ENCODE measurements around the gene GARIN5B.
A peak's percentile ranks its signal among the peaks of the same experiment; 100 is the strongest.
"Not testable (repeated sequence)": the region's sequence is repeated elsewhere in the genome, so short reads cannot be mapped to it uniquely, and the experiment has no call there.

Gene GARIN5B

DNA sequence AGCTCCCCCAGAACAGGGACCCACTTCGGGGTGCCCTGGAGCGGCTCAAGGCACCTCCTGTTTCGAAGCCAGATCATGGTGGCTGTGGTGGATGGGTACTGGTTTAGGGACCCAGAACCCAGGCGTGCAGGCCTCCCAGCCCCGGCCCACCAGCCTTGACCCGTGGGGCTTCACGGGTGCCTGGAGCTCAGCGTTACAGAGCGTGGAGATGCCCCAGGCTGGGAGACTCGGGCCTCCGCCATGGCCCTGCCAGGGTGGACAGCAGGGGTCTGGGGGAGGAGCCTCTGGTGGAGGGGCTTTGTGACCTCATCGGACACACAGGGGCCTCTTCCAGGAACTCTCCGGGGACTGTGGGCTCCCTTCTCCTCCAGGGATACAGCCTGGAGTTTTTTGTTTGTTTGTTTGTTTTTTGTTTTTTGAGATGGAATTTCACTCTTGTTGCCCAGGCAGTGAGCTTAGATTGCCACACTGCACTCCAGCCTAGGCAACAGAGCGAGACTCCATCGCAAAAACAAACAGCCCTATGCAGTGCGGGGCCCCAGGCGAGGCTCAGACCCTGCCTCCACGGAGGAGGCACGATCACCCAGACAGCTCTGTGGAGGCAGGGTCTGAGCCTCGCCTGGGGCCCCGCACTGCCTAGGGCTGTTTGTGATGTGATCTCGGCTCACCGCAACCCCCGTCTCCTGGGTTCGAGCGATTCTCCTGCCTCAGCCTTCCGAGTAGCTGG lies at the start of gene GARIN5B:
Gene GARIN5B, minus strand, starts transcription at position 271 of the 727 bp plus-strand sequence. Its CDS starts 194 bp downstream, at position 77.
- no peak for DNase-seq

- DNase-seq = no peak
These were observed 47.1 kb upstream of the GARIN5B start for GRCh38 chr19:55410168-55410567.

- DNase-seq = not testable (repeated sequence)
These were observed 46.1 kb upstream of the GARIN5B start for GRCh38 chr19:55409179-55409578.

DNA sequence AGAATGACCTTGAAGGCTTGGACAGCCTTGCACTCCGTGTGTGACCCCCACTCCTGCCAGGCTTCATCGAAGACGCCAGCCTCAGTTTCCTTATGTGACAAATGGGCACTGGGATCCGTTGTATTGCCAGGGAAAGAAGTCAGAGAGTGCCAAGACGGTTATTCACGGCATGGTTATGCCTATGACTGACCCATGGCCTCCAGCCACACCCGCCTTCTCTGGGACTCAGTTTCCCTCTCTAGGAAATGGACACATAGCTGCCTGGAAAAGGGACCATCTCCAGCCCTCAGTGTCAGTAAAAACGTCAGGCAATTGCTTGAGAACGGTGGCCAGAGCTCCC lies 45.4 kb upstream of the GARIN5B start:
- DNase-seq = no peak

- DNase-seq = peak; percentile 95
These were observed 44.9 kb upstream of the GARIN5B start for GRCh38 chr19:55407800-55408532.

DNA sequence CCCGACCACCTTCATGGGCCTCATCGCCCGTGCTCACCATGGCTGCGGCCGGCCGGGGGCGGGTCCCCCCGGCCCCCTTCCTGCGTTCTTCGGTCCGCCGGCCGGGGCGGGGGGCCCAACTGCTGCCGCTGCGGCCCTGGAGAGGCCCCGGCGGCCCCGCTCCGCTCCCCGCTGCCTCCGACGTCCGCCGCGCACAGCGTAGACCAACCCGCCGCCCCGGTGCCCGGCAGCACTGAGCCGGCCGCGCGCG lies 44.4 kb upstream of the GARIN5B start, which contains the start of gene UBE2S:
Gene UBE2S, minus strand, starts transcription at position 239 of the 250 bp plus-strand sequence. Its CDS starts 199 bp downstream, at position 40.
- DNase-seq = not testable (repeated sequence)

DNA sequence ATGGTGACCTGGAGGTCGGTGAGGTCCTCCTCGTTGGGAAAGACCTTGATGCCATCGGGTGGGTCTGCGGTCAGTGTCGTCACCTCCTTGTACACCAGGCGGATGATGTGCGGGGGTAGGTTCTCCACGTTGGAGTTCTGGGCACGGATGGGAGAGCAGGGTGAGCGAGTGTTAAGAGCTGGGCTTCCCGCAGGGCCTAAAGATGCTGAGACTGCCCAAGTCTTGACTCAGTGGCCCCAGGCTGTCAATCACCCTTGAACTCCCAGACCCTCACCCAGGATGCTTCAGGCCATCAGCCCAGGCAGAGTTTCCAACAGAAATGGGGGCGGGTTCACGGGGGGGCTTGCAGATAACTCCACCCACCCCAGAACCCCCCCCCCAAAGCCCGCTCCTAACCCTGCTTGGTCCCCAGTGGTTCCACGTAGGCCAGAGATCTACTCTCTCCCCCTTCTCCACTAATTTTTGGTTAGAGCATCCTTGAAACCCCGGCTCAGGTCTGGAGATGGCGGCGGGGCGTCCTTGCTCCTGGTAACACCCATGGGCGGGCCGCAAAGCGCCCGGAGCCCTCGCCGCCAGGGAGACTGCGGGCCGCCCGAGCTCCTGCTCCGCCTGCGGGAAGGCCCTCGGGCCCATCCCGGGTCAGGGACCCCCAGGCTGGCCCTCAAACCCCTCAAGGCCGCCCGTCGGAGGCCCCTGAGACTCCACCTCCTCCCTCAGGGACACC lies 43.9 kb upstream of the GARIN5B start:
- no peak for DNase-seq

- no peak for DNase-seq
These were observed 43.2 kb upstream of the GARIN5B start for GRCh38 chr19:55406091-55406825.

DNA sequence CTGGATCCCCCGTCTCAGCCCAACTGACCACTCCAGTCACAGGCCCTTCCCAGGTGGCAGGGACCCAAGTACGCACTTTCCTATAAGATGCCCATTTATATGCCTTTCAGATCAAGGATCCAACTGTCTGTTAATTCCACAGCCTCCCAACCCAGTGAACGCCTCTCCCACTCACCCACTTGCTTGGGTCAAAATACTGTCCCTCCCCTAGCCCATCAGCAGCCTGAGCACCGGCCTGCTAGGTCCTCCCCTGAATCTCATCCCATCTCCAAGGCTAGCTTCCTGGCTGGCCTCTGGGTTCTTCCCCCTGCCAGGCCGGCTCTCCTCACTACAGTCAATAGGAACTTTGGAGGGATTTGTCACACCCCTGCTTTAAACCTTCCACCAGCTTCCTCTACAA lies 42.6 kb upstream of the GARIN5B start:
- no peak for DNase-seq

DNA sequence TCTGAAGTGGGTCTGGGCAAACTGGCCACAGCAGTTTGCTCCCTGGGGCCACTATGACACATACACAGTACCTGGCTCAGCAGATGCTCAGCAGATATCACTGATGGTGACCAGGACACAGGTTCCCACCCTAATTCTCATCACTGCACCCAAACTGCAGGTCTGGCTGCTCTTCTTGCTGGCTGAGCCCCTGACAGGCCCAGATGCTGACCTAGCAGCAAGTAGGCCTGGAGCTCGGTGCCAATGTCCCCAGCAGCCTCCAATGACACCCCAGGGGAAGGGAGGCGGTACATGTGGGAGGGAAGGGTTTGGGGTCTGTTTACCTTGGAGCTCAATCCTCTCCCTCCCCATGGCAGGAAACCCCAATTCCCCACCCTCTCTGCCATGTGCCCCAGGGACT lies 39.4 kb upstream of the GARIN5B start:
- DNase-seq = no peak

DNA sequence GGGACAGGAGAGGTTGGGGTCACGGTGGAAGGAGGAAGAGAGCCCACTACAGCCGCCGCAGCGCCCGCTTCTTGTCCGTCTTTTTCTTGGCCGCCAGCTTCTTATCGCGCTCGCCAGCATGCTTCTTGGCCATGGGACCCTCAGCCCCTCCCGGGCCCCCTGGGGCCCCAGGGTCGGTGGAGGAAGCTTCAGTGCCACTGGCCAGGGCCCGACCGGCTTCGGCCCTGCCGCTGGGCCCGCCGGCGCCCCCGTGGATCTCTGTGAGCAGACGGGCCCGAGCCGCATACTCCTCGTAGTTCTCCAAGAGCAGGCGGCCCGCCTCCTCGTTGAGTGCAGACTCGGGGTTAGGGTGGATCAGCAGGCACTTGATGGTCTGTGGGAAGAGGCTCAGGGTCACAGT lies 38.3 kb upstream of the GARIN5B start:
- DNase-seq = not testable (repeated sequence)

DNA sequence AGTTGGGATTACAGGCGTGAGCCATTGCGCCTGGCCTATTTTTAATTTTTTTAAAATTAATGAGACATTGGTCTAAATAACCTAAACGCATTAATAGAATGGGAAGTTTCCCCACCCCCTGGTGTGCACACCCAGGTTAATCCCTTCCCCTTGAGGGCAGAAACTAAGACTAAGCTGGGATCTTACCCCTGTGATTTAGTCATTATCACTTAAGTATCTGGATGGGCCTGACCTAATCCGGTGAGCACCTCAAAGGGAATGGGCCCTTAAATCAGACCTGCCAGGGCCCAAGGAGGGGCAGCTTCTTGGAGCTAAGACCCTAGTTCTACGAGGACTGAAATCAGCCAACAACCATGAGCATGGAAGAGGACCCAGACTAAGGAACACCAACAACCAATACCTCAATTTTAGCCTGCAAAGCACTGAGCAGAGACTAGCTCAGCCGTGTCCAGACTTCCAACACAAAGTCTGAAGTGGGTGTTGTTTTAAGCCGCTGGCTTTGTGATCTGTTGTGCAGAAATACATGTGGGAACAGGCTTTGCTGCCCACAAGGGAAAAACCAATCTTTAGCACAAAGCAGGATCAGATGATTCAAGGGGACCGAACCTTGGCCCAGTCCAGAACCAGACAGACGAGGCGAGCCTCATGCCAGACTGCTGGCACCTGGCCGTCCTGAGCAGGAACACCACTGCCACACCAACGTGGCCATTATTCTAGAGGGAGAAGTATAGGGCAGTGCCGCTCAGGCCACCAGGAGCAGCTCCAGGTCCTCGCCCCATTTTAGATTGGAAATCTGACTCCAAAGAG lies 37.4 kb upstream of the GARIN5B start:
- no peak for DNase-seq

DNA sequence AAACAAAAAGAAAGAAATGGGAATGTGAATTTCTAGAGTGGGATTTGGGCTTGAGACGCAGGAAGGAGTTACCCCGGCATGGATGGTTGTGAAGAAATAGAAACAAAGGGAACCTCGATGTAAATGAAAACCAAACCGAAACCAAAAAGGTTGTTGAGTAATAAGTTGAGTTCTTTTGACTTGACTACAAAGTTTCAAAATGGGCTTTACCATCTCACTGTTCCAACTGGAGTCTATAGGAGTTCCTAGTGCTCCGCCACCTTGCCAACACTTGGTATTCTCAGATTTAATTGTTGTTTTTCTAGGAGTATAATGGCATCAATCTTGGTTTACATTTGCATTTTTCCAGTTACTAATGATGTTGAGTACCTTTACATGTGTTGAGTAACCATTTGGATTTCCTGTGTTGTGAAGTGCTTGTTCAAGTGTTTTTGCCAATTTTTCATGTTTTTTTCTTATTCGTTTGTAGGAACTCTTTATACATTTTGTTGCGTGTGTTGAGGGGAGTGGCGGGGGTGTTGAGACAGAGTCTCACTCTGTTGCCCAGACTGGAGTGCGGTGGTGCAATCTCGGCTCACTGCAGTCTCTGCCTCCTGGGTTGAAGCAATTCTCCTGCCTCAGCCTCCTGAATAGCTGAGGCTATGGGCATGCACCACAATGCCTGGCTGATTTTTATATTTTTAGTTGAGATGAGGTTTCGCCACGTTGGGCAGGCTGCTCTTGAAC lies 35.3 kb upstream of the GARIN5B start:
- no peak for DNase-seq

- DNase-seq = no peak
These were observed 30.0 kb upstream of the GARIN5B start for GRCh38 chr19:55392820-55393761.

- no peak for DNase-seq
These were observed 28.9 kb upstream of the GARIN5B start for GRCh38 chr19:55391702-55392615.

DNA sequence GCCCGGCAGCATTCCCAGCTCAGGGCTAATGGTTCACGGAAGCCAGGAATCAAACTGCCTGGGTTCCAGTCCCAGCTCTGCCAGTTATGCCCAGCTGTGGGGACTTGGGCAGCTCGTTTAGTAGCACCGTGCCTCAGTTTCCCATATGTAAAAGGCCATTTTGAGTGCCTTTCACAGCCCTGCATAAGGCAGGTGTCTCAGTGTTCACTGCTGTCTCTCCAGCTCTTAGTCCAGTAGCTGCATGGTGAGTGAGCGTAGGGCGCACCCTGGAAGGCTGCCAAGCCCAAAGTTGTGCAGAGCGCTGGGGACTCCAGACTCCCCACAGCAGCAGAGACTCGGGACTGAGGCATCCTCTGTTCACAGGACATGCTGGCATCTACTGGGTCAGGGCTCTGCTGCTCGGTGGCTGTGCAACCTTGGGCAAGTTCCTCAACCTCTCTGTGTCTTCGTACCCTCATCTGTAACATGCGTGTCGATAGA lies 28.2 kb upstream of the GARIN5B start:
- no peak for DNase-seq

DNA sequence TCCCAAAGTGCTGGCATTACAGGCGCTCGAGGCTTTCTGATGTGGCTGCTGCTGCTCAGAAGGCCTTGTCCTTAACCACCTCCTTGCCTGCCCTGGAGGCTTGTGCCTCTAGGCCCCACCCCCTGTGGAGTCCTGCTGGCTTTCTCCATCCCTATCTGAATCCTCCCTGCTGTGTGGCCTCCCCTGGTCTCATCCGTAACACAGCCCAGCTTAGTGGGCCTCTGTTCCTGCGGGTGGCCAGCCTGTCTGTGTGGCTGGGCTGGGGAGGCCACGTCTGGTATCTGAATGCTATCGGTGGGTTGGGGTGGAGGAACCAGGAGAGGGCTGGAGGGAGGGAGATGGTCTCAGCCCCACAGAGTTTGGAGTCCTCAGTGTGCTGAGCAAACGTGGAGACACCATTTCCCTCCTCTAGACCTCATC lies 27.4 kb upstream of the GARIN5B start:
- no peak for DNase-seq

GRCh38 chr19:55389386-55390317 lies 26.6 kb upstream of the GARIN5B start:
- DNase-seq = no peak
